Stromal cell of bone marrow (primary cell): ENCODE results near the gene SGK1.
"Not testable (repeated sequence)": the region's sequence is repeated elsewhere in the genome, so short reads cannot be mapped to it uniquely, and the experiment has no call there.

Experiments used
- DNase-seq: peaks from one replicate; pipeline ENCODE4 v3.0.0-alpha.2; 2012; ENCODE audit warnings: low read depth

SGK1 gene

GRCh38 chr6:134303891-134304290 lies 14.0 kb downstream of the SGK1 start:
- no peak for DNase-seq

GRCh38 chr6:134299236-134299635 lies 18.7 kb downstream of the SGK1 start:
- no peak for DNase-seq

GRCh38 chr6:134296762-134297161 lies 21.1 kb downstream of the SGK1 start:
- no peak for DNase-seq

- DNase-seq, result peak; percentile 91
Observed at GRCh38 chr6:134295953-134296553, 21.9 kb downstream of the SGK1 start.

- DNase-seq, result no peak
Observed at GRCh38 chr6:134293659-134294161, 24.2 kb downstream of the SGK1 start.

GRCh38 chr6:134291156-134291555 lies 26.8 kb downstream of the SGK1 start:
- DNase-seq, result no peak

GRCh38 chr6:134289204-134289575 lies 28.7 kb downstream of the SGK1 start:
- DNase-seq, result no peak

GRCh38 chr6:134288538-134289203 lies 29.2 kb downstream of the SGK1 start:
- peak; percentile 84 for DNase-seq

GRCh38 chr6:134287859-134288537 lies 29.9 kb downstream of the SGK1 start:
- no peak for DNase-seq

- DNase-seq, result no peak
Observed at GRCh38 chr6:134282816-134283215, 35.1 kb downstream of the SGK1 start.

- DNase-seq, result no peak
Observed at GRCh38 chr6:134281388-134281787, 36.5 kb downstream of the SGK1 start.

- no peak for DNase-seq
Observed at GRCh38 chr6:134278000-134278399, 39.9 kb downstream of the SGK1 start.

- not testable (repeated sequence) for DNase-seq
Observed at GRCh38 chr6:134276891-134277377, 41.0 kb downstream of the SGK1 start.

GRCh38 chr6:134272374-134272773 lies 45.5 kb downstream of the SGK1 start:
- DNase-seq, result no peak

- no peak for DNase-seq
Observed at GRCh38 chr6:134267917-134268361, 50.0 kb downstream of the SGK1 start.

- DNase-seq, result no peak
Observed at GRCh38 chr6:134266776-134267175, 51.1 kb downstream of the SGK1 start.

GRCh38 chr6:134261766-134262165 lies 56.1 kb downstream of the SGK1 start:
- DNase-seq, result peak; percentile 45

- no peak for DNase-seq
Observed at GRCh38 chr6:134258849-134259306, 59.0 kb downstream of the SGK1 start.

- DNase-seq, result no peak
Observed at GRCh38 chr6:134257516-134257915, 60.4 kb downstream of the SGK1 start.

GRCh38 chr6:134256862-134257261 lies 61.0 kb downstream of the SGK1 start:
- DNase-seq, result no peak

GRCh38 chr6:134255280-134255679 lies 62.6 kb downstream of the SGK1 start:
- not testable (repeated sequence) for DNase-seq

GRCh38 chr6:134254118-134254517 lies 63.8 kb downstream of the SGK1 start:
- DNase-seq, result no peak

- peak; percentile 77 for DNase-seq
Observed at GRCh38 chr6:134253681-134254080, 64.2 kb downstream of the SGK1 start.
